Mesothelial cell of epicardium (in vitro differentiated cells): ENCODE data around the gene FAP. TPM values are rescaled to one million over a fixed set of nuclear protein-coding genes. Genes with fewer than 3 reads are reported as not detected.

Experiments
- DNase-seq, 2 experiments: peaks; one replicate each; pipeline ENCODE4 v3.0.0; 2021; ENCODE audit warnings: low spot score in 2 of 2; ENCODE audit not compliant: unreplicated experiment in 2 of 2
- H3K27ac Mint-ChIP-seq: 2 replicates; pipeline ENCODE4 v1.8.0; 2021; ENCODE audit warnings: mixed read lengths
- H3K27me3 Mint-ChIP-seq: 2 replicates; pipeline ENCODE4 v1.8.0; 2021; ENCODE audit warnings: low read depth, mixed read lengths
- H3K36me3 Mint-ChIP-seq: 2 replicates; pipeline ENCODE4 v1.8.0; 2021; ENCODE audit warnings: mixed read lengths
- H3K4me1 Mint-ChIP-seq: 2 replicates; pipeline ENCODE4 v1.8.0; 2021; ENCODE audit warnings: mixed read lengths
- H3K4me3 Mint-ChIP-seq: 2 replicates; pipeline ENCODE4 v1.8.0; 2021; ENCODE audit warnings: mild to moderate bottlenecking, moderate library complexity, mixed read lengths
- H3K9me3 Mint-ChIP-seq: 2 replicates; pipeline ENCODE4 v1.8.0; 2021; ENCODE audit warnings: mixed read lengths
- CTCF ChIP-seq: fragments of 200-600 bp; sonication (generic); IDR thresholded peaks from one replicate; pipeline ENCODE4 v1.5.0; 2021; ENCODE audit warnings: antibody characterized with exemption; ENCODE audit not compliant: unreplicated experiment
- total RNA-seq: library from RNA; stranded (reverse); gene quantifications from 3 replicates; pipeline ENCODE4 v1.2.1, GENCODE V29; 2021

FAP gene
- total RNA-seq, 1 donor from 2014 or later, result 59.6 TPM

GRCh38 chr2:162185541-162186232 lies 57.6 kb downstream of the FAP start:
- H3K27me3 Mint-ChIP-seq, result no peaks in the 10 kb centered on the region
- no peak for DNase-seq
- no peaks in the 10 kb centered on the region for H3K4me1 Mint-ChIP-seq
- no peaks in the 10 kb centered on the region for H3K9me3 Mint-ChIP-seq
- no peak overlapping the region for H3K27ac Mint-ChIP-seq
- H3K36me3 Mint-ChIP-seq, result peaks cover 2% of the 10 kb centered on the region
- H3K4me3 Mint-ChIP-seq, result no peak overlapping the region
- no peak for TF ChIP-seq CTCF

- no peaks in the 10 kb centered on the region for H3K4me1 Mint-ChIP-seq
- no peak for DNase-seq
- no peak for TF ChIP-seq CTCF
- peaks cover 2% of the 10 kb centered on the region for H3K36me3 Mint-ChIP-seq
- no peaks in the 10 kb centered on the region for H3K9me3 Mint-ChIP-seq
- H3K4me3 Mint-ChIP-seq, result no peak overlapping the region
- no peak overlapping the region for H3K27ac Mint-ChIP-seq
- H3K27me3 Mint-ChIP-seq, result no peaks in the 10 kb centered on the region
These were observed 58.3 kb downstream of the FAP start for GRCh38 chr2:162184821-162185450.

GRCh38 chr2:162184359-162184758 lies 58.9 kb downstream of the FAP start:
- H3K9me3 Mint-ChIP-seq, result no peaks in the 10 kb centered on the region
- no peak for TF ChIP-seq CTCF
- H3K27me3 Mint-ChIP-seq, result no peaks in the 10 kb centered on the region
- no peaks in the 10 kb centered on the region for H3K4me1 Mint-ChIP-seq
- H3K27ac Mint-ChIP-seq, result no peak overlapping the region
- H3K36me3 Mint-ChIP-seq, result peaks cover 2% of the 10 kb centered on the region
- H3K4me3 Mint-ChIP-seq, result no peak overlapping the region
- DNase-seq, result no peak

- no peaks in the 10 kb centered on the region for H3K9me3 Mint-ChIP-seq
- H3K36me3 Mint-ChIP-seq, result no peaks in the 10 kb centered on the region
- H3K4me1 Mint-ChIP-seq, result no peaks in the 10 kb centered on the region
- TF ChIP-seq CTCF, result no peak
- no peak for DNase-seq
- no peak overlapping the region for H3K27ac Mint-ChIP-seq
- no peak overlapping the region for H3K4me3 Mint-ChIP-seq
- H3K27me3 Mint-ChIP-seq, result no peaks in the 10 kb centered on the region
These were observed 60.9 kb downstream of the FAP start for GRCh38 chr2:162182395-162182794.

- Mint-ChIP-seq H3K27ac (no peak overlapping the region), H3K27me3 (no peaks in the 10 kb centered on the region), H3K36me3 (no peaks in the 10 kb centered on the region), H3K4me3 (no peak overlapping the region), H3K4me1 (no peaks in the 10 kb centered on the region), H3K9me3 (no peaks in the 10 kb centered on the region)
- no peak for TF ChIP-seq CTCF
- DNase-seq, result no peak
These were observed 65.9 kb downstream of the FAP start for GRCh38 chr2:162177301-162177700.
